Dendritic cell treated with granulocyte-macrophage colony-stimulating factor and Interleukin-4, amounts not matched to agents 40 ng/mL and 50 ng/mL, for 4 days (primary cell): Measurements from ENCODE around the gene C2orf76.

Source experiments
- H3K27ac Mint-ChIP-seq: one replicate; pipeline ENCODE4 v1.8.0; 2022; ENCODE audit warnings: mild to moderate bottlenecking, mixed read lengths
- H3K27me3 Mint-ChIP-seq: one replicate; pipeline ENCODE4 v1.8.0; 2022; ENCODE audit warnings: mild to moderate bottlenecking, mixed read lengths
- H3K36me3 Mint-ChIP-seq: one replicate; pipeline ENCODE4 v1.8.0; 2022; ENCODE audit warnings: low read depth, mixed read lengths
- H3K4me1 Mint-ChIP-seq: one replicate; pipeline ENCODE4 v1.8.0; 2022; ENCODE audit warnings: low read depth, mixed read lengths
- H3K4me3 Mint-ChIP-seq: one replicate; pipeline ENCODE4 v1.8.0; 2022; ENCODE audit warnings: mild to moderate bottlenecking, moderate library complexity, mixed read lengths
- H3K9me3 Mint-ChIP-seq: one replicate; pipeline ENCODE4 v1.8.0; 2022; ENCODE audit warnings: mixed read lengths
- intact Hi-C: fragments of 100-400 bp; cut with micrococcal nuclease; formaldehyde crosslinking; loops from one replicate; pipeline ENCODE4 v1.15.0; 2022

C2orf76 gene

DNA sequence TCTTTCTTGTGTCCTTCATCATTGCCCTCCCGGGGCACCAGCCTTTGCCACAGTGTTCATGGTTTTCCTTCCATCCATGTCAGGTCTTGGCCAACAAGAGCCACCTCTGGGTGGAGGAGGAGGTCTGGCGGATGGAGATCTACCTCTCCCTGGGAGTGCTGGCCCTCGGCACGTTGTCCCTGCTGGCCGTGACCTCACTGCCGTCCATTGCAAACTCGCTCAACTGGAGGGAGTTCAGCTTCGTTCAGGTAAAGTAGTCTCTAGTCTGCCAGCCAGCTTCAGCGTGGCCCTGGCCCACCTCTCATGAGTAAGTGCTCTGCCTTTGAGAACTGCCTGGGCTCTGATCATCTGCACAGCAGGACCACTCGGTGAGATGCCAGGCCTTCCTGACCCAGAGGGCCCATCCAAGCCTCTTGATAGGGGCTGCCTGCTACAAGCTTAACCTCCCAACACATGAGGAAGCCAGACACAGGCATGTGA is 112.0 kb downstream of the C2orf76 start:
- intact Hi-C loops, result no loop called here

GRCh38 chr2:119253760-119254600 is 112.7 kb downstream of the C2orf76 start:
- Mint-ChIP-seq H3K27ac (no peak overlapping the region), H3K4me1 (no peaks in the 10 kb centered on the region), H3K4me3 (no peak overlapping the region), H3K27me3 (no peaks in the 10 kb centered on the region), H3K36me3 (peaks cover 38% of the 10 kb centered on the region), H3K9me3 (no peaks in the 10 kb centered on the region)
- intact Hi-C loops, result no loop called here

More for the DNA sequence above, 112.0 kb downstream of the C2orf76 start:
- no peak overlapping the region for H3K4me3 Mint-ChIP-seq
- no peak overlapping the region for H3K27ac Mint-ChIP-seq
- H3K36me3 Mint-ChIP-seq, result peaks cover 32% of the 10 kb centered on the region
- H3K9me3 Mint-ChIP-seq, result no peaks in the 10 kb centered on the region
- H3K27me3 Mint-ChIP-seq, result no peaks in the 10 kb centered on the region
- no peaks in the 10 kb centered on the region for H3K4me1 Mint-ChIP-seq

- Mint-ChIP-seq H3K36me3 (peaks cover 46% of the 10 kb centered on the region), H3K4me3 (no peak overlapping the region), H3K4me1 (no peaks in the 10 kb centered on the region), H3K9me3 (no peaks in the 10 kb centered on the region), H3K27me3 (no peaks in the 10 kb centered on the region), H3K27ac (no peak overlapping the region)
- intact Hi-C loops, result no loop called here
Observed at GRCh38 chr2:119253114-119253702, 113.4 kb downstream of the C2orf76 start.
